HCT116 (cell line): Measurements from ENCODE around the gene EVC2. TPM values are rescaled to one million over a fixed set of nuclear protein-coding genes. Genes with fewer than 3 reads are reported as not detected.

Source experiments
- ATAC-seq: fragments of 200-7000 bp; cut with Tn5 transposase; 2 replicates; pipeline ENCODE4 v1.9.1; 2020; ENCODE audit warnings: mild to moderate bottlenecking, moderate library complexity
- BruUV-seq: library from RNA; stranded (reverse); fragments of 400-500 nt; replicated peaks from 2 replicates; lab custom pipeline; 2021; lab: Mats Ljungman, UMichigan
- CTCF ChIA-PET: fragments of 300-600 bp; sonication (Branson Sonifier 250); formaldehyde crosslinking; loops from one replicate; lab custom pipeline; 2021; ENCODE audit warnings: antibody characterized with exemption; lab: Charles Lee
- POLR2A ChIA-PET: fragments of 300-600, 350-600 bp; sonication (Branson Sonifier 250); formaldehyde crosslinking; loops from one replicate; lab custom pipeline; 2021; ENCODE audit warnings: antibody characterized with exemption; lab: Charles Lee
- RAD21 ChIA-PET, 2 experiments: fragments of 300-600 bp; sonication (Branson Sonifier 250); formaldehyde crosslinking; loops; one replicate each; lab custom pipeline; 2023; ENCODE audit warnings: low total read pairs in 2 of 2; ENCODE audit not compliant: uncharacterized antibody in 2 of 2, unreplicated experiment in 2 of 2, low non-redundant PET in 1 of 2; lab: Charles Lee
- DNase-seq: peaks from one replicate; pipeline ENCODE4 v3.0.0-alpha.2; 2010; ENCODE audit warnings: low read depth, low spot score
- H2AFZ ChIP-seq: fragments of 200-600 bp; shearing (Covaris generic), sonication (generic); 2 replicates; pipeline ENCODE4 v1.6.1; 2017; ENCODE audit warnings: low read depth, mixed run types, mixed read lengths, antibody characterized with exemption, low read length; ENCODE audit not compliant: poor library complexity, severe bottlenecking
- H3K27ac ChIP-seq: 2 replicates; pipeline ENCODE4 v1.5.1; 2012; ENCODE audit warnings: low read depth, low read length
- H3K27me3 ChIP-seq: fragments of 200-600 bp; sonication (generic); 2 replicates; pipeline ENCODE4 v1.6.1; 2016; ENCODE audit warnings: mixed run types, low read length, mixed read lengths; ENCODE audit not compliant: insufficient read depth
- H3K36me3 ChIP-seq, 2 experiments: fragments of 200-500 bp in 1 of 2; fragments of 200-600 bp in 1 of 2; sonication (Bioruptor generic) in 1 of 2; sonication (generic) in 1 of 2; 2 replicates each; pipeline versions ENCODE4 v1.5.1 to v1.6.1; 2014 to 2016; ENCODE audit warnings: low read length in 2 of 2, inconsistent platforms in 1 of 2, mixed read lengths in 1 of 2, mixed run types in 1 of 2; ENCODE audit not compliant: insufficient read depth in 2 of 2, control insufficient read depth in 1 of 2
- H3K4me1 ChIP-seq, 2 experiments: fragments of 200-600 bp in 1 of 2; sonication (generic) in 1 of 2; 2 replicates each; pipeline versions ENCODE4 v1.5.1 to v1.6.1; 2012 to 2017; ENCODE audit warnings: low read length in 2 of 2, inconsistent platforms in 1 of 2, mild to moderate bottlenecking in 1 of 2, mixed read lengths in 1 of 2, mixed run types in 1 of 2, moderate library complexity in 1 of 2; ENCODE audit not compliant: insufficient read depth in 2 of 2, control insufficient read depth in 1 of 2
- H3K4me2 ChIP-seq: fragments of 200-600 bp; sonication (generic); 2 replicates; pipeline ENCODE4 v1.6.1; 2017; ENCODE audit warnings: mixed run types, low read length, mixed read lengths
- H3K4me3 ChIP-seq, 2 experiments: fragments of 200-600 bp in 1 of 2; sonication (generic) in 1 of 2; replicated peaks in 1 of 2; 2 replicates each; pipeline ENCODE4 v1.5.1; 2011 to 2016; ENCODE audit warnings: low read length in 2 of 2, control low read depth in 1 of 2, low read depth in 1 of 2, mild to moderate bottlenecking in 1 of 2, mixed read lengths in 1 of 2, mixed run types in 1 of 2
- H3K79me2 ChIP-seq: fragments of 200-600 bp; sonication (generic); 2 replicates; pipeline ENCODE4 v1.6.1; 2017; ENCODE audit warnings: mild to moderate bottlenecking, mixed run types, low read length, moderate library complexity, mixed read lengths; ENCODE audit not compliant: insufficient read depth
- H3K9ac ChIP-seq: fragments of 200-600 bp; sonication (generic); 2 replicates; pipeline ENCODE4 v1.6.1; 2016; ENCODE audit warnings: low read length, mixed read lengths
- H3K9me2 ChIP-seq: fragments of 200-600 bp; sonication (generic), shearing (Covaris generic); 2 replicates; pipeline ENCODE4 v1.6.1; 2017; ENCODE audit warnings: mixed run types, mild to moderate bottlenecking, moderate library complexity; ENCODE audit not compliant: insufficient read depth
- H3K9me3 ChIP-seq, 2 experiments: fragments of 200-500 bp in 1 of 2; fragments of 200-600 bp in 1 of 2; sonication (Bioruptor generic) in 1 of 2; sonication (generic) in 1 of 2; 2 replicates each; pipeline ENCODE4 v1.6.1; 2014 to 2017; ENCODE audit warnings: low read length in 2 of 2, mixed read lengths in 2 of 2, inconsistent platforms in 1 of 2, low read depth in 1 of 2, mild to moderate bottlenecking in 1 of 2, mixed run types in 1 of 2, moderate library complexity in 1 of 2; ENCODE audit not compliant: control insufficient read depth in 1 of 2, insufficient read depth in 1 of 2
- H4K20me1 ChIP-seq: fragments of 200-600 bp; sonication (generic), shearing (Covaris generic); 2 replicates; pipeline ENCODE4 v1.6.1; 2017; ENCODE audit warnings: mixed run types, mild to moderate bottlenecking, moderate library complexity; ENCODE audit not compliant: insufficient read depth
- CTCF ChIP-seq, 3 experiments: fragments of 200-600 bp in 1 of 3; sonication (generic) in 1 of 3; IDR thresholded peaks in 2 of 3; conservative IDR thresholded peaks in 1 of 3; 2 replicates each; pipeline ENCODE4 v1.5.1; 2012 to 2017; ENCODE audit warnings: low read depth in 2 of 3, low read length in 2 of 3, antibody characterized with exemption in 1 of 3, borderline replicate concordance in 1 of 3, control low read depth in 1 of 3, mild to moderate bottlenecking in 1 of 3, mixed read lengths in 1 of 3, mixed run types in 1 of 3, moderate library complexity in 1 of 3; ENCODE audit not compliant: insufficient read depth in 1 of 3
- ELF1 ChIP-seq: IDR thresholded peaks from 2 replicates; pipeline ENCODE4 v1.6.1; 2012; ENCODE audit warnings: low read depth, borderline replicate concordance
- JUND ChIP-seq: IDR thresholded peaks from 2 replicates; pipeline ENCODE4 v1.6.1; 2012
- REST ChIP-seq: IDR thresholded peaks from 2 replicates; pipeline ENCODE4 v1.6.1; 2012; ENCODE audit warnings: low read depth
- SIN3A ChIP-seq: IDR thresholded peaks from 2 replicates; pipeline ENCODE4 v1.6.1; 2012; ENCODE audit warnings: low read depth
- YY1 ChIP-seq: IDR thresholded peaks from 2 replicates; pipeline ENCODE4 v1.6.1; 2011; ENCODE audit warnings: low read length, low read depth, moderate library complexity, mild to moderate bottlenecking; ENCODE audit not compliant: insufficient replicate concordance; ENCODE audit errors: extremely low read depth
- intact Hi-C: fragments of 100-400 bp; cut with micrococcal nuclease; formaldehyde crosslinking; loops from 2 replicates; pipeline ENCODE4 v1.10.0; 2022
- total RNA-seq: library from RNA; stranded (reverse); gene quantifications from one replicate; pipeline ENCODE4 v1.2.1, GENCODE V29; 2021; ENCODE audit not compliant: unreplicated experiment

The EVC2 gene
- total RNA-seq, 1 experiment from 2014 or later: not detected

- H3K79me2 ChIP-seq: no peaks in the 10 kb centered on the region
- DNase-seq: no peak
- intact Hi-C loops: no loop called here
- H3K4me3 ChIP-seq: no peak overlapping the region
- POLR2A ChIA-PET: no interaction called here
- H3K4me1 ChIP-seq: no peaks in the 10 kb centered on the region
- no peaks in the 10 kb centered on the region for H4K20me1 ChIP-seq
- CTCF ChIA-PET: no interaction called here
- no peak overlapping the region for H2AFZ ChIP-seq
- no peak overlapping the region for H3K9ac ChIP-seq
- H3K27me3 ChIP-seq: peaks cover 23% of the 10 kb centered on the region
- TF ChIP-seq SIN3A: no peak
- H3K36me3 ChIP-seq: no peaks in the 10 kb centered on the region; a peak in 1 of 4 replicates
- H3K4me2 ChIP-seq: no peak overlapping the region
- H3K27ac ChIP-seq: no peak overlapping the region
- H3K9me2 ChIP-seq: no peaks in the 10 kb centered on the region
- ATAC-seq: no peak
- no peaks in the 10 kb centered on the region for H3K9me3 ChIP-seq
- no TSS peak for BruUV-seq
- RAD21 ChIA-PET: no interaction called here
These were observed 77.6 kb downstream of the EVC2 start for GRCh38 chr4:5630762-5631161.

- Histone ChIP-seq H3K79me2 (no peaks in the 10 kb centered on the region), H3K36me3 (no peaks in the 10 kb centered on the region; a peak in 1 of 4 replicates), H3K4me1 (no peaks in the 10 kb centered on the region), H3K27ac (no peak overlapping the region), H3K27me3 (peaks cover 29% of the 10 kb centered on the region), H2AFZ (no peak overlapping the region), H4K20me1 (no peaks in the 10 kb centered on the region), H3K4me2 (no peak overlapping the region), H3K9me3 (no peaks in the 10 kb centered on the region), H3K4me3 (no peak overlapping the region), H3K9ac (no peak overlapping the region), H3K9me2 (no peaks in the 10 kb centered on the region)
- TF ChIP-seq YY1: no peak
- TF ChIP-seq CTCF (IDR thresholded peaks at IDR 0.05 in 2 of 3, conservative IDR thresholded peaks at IDR 0.05 in 1 of 3; ENCODE audit: borderline replicate concordance in 1 of 3, insufficient read depth in 1 of 3, low read depth in 2 of 3, low read length in 2 of 3): no peak
- TF ChIP-seq ELF1: no peak
- TF ChIP-seq REST: no peak
- TF ChIP-seq JUND: no peak
- DNase-seq (no peak), ATAC-seq (no peak)
- ChIA-PET POLR2A (no interaction called here), CTCF (no interaction called here), RAD21 (no interaction called here)
- intact Hi-C loops: no loop called here
- no TSS peak for BruUV-seq
These were observed 78.8 kb downstream of the EVC2 start for GRCh38 chr4:5629542-5629941.
